Neuron (in vitro differentiated cells): ENCODE results near the gene MX1.

Experiments
- H2AFZ ChIP-seq: one replicate; pipeline ENCODE4 v1.6.1; 2013; ENCODE audit warnings: low read depth, mild to moderate bottlenecking, inconsistent platforms, low read length, moderate library complexity
- H3K27me3 ChIP-seq: one replicate; pipeline ENCODE4 v1.6.1; 2013; ENCODE audit warnings: low read length; ENCODE audit not compliant: insufficient read depth
- H3K36me3 ChIP-seq: one replicate; pipeline ENCODE4 v1.6.1; 2013; ENCODE audit warnings: low read length; ENCODE audit not compliant: insufficient read depth
- H3K4me1 ChIP-seq: one replicate; pipeline ENCODE4 v1.6.1; 2013; ENCODE audit warnings: low read length; ENCODE audit not compliant: insufficient read depth
- H3K4me3 ChIP-seq: 2 replicates; pipeline ENCODE4 v1.5.1; 2013; ENCODE audit warnings: mild to moderate bottlenecking, low read length, moderate library complexity
- H3K9me3 ChIP-seq: one replicate; pipeline ENCODE4 v1.6.1; 2013; ENCODE audit warnings: low read length

The MX1 gene

DNA sequence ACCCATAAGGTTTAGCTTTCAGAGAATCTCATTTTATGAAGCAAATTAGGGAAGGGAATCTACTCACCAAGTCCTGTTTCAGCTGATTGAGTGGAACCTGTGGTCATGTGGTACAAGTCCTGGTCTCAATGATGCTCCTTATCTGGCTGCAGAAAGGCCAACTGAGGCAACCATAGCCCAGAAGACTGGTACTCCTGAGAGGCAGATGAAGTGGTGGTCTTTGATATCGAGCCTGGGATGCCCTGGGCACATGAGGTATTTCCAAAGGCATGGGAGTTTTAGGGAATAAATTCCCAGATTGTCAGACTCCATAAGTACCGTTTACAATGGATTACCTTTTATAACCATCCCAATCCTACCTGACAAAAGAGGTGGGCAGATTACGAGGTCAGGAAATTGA is 3.3 kb downstream of the MX1 start:
- H2AFZ ChIP-seq, result no peak overlapping the region
- peaks cover 10% of the 10 kb centered on the region for H3K27me3 ChIP-seq
- no peaks in the 10 kb centered on the region for H3K9me3 ChIP-seq
- no peaks in the 10 kb centered on the region for H3K36me3 ChIP-seq
- H3K4me3 ChIP-seq, result no peak overlapping the region
- no peaks in the 10 kb centered on the region for H3K4me1 ChIP-seq

DNA sequence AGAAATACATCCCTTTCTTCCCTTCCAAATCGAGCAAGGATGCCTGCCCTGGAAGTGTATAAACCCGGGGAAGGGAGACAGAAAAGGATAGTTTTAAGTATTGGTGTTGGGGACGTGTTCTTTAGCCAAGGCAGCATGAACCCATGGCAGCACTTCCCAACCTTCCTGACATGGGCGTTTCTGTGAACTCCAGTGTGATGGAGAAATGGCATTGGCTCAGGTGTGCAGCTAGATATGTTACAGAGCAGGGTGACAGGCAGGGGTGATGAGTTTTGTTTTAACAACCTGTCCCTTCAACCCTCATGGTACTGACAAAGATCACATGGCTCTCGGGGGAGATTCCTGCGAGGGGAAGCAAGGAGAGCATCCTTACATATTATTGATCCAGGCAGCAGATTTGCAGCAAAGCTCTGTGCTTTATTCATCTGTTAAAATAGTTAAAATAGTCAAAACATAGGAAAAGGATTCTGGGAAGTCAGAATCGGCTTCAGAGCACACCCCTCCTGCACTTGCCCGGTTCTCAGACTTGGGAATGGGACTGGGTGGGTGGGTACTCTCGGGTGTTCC is 4.0 kb downstream of the MX1 start:
- Histone ChIP-seq H3K4me1 (no peaks in the 10 kb centered on the region), H3K27me3 (peaks cover 10% of the 10 kb centered on the region), H2AFZ (no peak overlapping the region), H3K4me3 (no peak overlapping the region), H3K9me3 (no peaks in the 10 kb centered on the region), H3K36me3 (no peaks in the 10 kb centered on the region)

DNA sequence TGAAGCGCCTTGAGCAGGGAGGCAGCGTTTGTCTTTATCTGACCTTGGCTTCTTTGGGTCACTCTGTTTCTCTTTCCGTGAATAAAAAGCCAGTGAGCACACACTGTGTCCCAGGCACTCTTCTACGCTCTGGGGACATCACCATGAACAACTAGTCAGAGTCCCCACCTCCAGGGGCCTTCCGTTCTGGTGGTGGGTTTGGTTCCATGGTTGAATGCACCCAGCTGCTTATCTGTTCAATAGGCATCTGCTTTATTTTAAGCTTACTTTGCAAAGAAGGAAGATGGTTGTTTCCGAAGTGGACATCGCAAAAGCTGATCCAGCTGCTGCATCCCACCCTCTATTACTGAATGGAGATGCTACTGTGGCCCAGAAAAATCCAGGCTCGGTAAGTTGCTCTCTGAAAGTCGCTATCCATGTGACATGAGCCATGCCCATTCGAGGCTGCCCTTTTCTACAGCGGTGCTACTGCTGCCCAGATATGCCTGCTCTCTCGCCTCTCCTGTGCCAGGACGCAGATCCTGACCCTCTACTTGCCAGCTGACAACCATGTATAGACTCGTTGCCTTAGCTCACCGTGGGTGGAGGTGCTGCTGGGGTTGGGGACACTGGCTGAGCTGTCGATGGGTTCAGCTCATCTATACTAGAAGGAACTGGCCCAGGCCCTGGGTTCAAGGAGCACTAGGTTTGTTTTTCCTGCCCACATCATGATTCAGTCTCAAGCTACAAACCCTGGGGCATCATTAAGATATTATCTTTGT is 5.9 kb downstream of the MX1 start:
- no peak overlapping the region for H2AFZ ChIP-seq
- H3K36me3 ChIP-seq, result no peaks in the 10 kb centered on the region
- no peaks in the 10 kb centered on the region for H3K9me3 ChIP-seq
- no peak overlapping the region for H3K4me3 ChIP-seq
- peaks cover 2% of the 10 kb centered on the region for H3K27me3 ChIP-seq
- H3K4me1 ChIP-seq, result no peaks in the 10 kb centered on the region

DNA sequence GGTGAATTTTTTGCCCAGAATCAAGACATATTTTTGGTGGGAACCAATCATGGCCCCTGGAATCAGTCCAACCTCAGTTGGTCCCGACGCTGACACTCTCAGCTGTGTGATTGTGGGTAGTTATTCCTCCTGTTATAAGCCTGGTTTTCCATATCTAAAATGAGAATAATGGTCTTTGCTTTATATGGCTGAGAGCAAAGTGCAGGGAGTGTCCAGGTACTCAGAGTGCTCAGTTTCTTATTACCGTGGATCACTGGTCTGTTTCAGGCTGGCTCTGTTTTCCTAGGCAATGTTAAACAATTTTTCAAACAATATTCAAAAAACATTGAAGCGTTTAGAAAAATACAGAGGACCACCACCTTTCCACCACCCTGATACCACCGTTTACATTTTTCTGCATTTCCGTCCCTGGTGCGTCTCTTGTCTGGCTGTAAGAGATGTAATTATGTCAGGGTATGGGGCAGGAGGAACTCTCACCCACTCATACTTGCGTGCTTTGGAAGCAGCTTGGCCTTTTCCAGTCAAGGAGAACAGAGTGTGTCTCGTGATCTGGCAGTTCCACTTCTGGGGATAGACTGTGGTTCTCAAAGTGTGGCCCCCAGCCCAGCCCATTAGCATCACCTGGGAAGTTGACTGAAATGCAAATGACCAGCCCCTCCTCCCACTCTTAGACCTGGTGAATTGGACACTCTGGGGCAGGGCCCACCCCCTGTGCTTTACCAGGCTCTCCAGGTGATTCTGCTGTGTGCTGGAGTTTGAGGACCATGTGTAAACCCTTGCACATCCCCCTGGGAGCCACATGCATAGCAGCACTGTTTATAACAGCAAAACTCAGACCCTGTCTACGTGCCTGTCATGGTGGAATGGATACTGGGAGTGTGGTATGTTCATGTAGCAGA is 6.8 kb downstream of the MX1 start:
- Histone ChIP-seq H3K36me3 (no peaks in the 10 kb centered on the region), H2AFZ (no peak overlapping the region), H3K4me3 (no peak overlapping the region), H3K4me1 (no peaks in the 10 kb centered on the region), H3K9me3 (no peaks in the 10 kb centered on the region), H3K27me3 (no peaks in the 10 kb centered on the region)

DNA sequence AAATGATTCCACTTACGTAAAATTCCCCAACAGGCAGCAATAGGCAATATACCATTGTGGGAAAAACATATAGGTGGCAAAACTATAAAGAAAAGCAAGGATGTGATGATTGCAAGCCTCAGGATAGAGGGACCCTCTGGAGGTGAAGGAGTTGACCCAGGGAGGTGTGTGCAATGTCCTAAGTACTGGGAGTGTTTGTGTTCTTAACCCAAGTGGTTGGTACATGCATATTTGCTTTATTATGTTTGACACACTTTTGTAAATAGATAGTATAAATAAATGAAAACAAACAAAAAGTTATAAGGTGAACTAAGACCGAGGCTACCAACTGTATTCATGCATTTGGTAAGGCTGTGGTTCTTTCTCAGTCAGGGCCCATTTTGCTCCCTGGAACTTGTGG is 7.5 kb downstream of the MX1 start:
- Histone ChIP-seq H3K27me3 (no peaks in the 10 kb centered on the region), H3K4me1 (no peaks in the 10 kb centered on the region), H3K9me3 (no peaks in the 10 kb centered on the region)

DNA sequence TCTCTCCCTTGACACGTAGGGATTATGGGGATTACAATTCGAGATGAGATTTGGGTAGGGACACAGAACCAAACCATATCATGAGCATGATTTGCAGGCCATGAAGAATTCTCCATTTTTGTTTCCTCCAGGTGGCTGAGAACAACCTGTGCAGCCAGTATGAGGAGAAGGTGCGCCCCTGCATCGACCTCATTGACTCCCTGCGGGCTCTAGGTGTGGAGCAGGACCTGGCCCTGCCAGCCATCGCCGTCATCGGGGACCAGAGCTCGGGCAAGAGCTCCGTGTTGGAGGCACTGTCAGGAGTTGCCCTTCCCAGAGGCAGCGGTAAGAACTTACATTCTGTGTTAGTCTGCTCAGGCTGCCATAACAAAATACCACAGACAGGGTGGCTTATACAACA is 9.7 kb downstream of the MX1 start:
- Histone ChIP-seq H3K9me3 (no peaks in the 10 kb centered on the region), H3K27me3 (no peaks in the 10 kb centered on the region), H3K36me3 (no peaks in the 10 kb centered on the region), H3K4me3 (no peak overlapping the region), H3K4me1 (no peaks in the 10 kb centered on the region), H2AFZ (no peak overlapping the region)

More for the DNA sequence above, 7.5 kb downstream of the MX1 start:
- H2AFZ ChIP-seq, result no peak overlapping the region
- H3K4me3 ChIP-seq, result no peak overlapping the region
- no peaks in the 10 kb centered on the region for H3K36me3 ChIP-seq

DNA sequence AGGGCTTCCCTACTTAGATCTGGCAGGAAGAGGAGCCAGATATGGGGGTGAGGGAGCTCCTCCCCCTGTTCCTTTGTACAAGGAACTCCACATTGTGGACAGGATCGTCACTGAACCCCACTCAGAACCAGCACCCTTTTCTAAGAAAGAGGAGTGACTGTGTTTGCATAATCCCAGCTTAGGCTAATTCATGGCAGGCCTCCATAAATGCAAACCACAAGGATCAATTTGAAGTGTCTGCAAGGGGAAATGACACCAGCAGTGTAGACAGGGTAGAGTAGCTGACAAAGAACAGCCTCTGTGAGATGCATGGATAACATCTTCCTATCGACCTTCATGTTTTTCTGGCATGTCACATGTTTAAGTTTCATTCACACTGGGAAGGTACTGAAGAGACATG is 11.7 kb downstream of the MX1 start:
- Histone ChIP-seq H2AFZ (no peak overlapping the region), H3K4me1 (no peaks in the 10 kb centered on the region), H3K4me3 (no peak overlapping the region), H3K9me3 (no peaks in the 10 kb centered on the region), H3K27me3 (no peaks in the 10 kb centered on the region), H3K36me3 (no peaks in the 10 kb centered on the region)

DNA sequence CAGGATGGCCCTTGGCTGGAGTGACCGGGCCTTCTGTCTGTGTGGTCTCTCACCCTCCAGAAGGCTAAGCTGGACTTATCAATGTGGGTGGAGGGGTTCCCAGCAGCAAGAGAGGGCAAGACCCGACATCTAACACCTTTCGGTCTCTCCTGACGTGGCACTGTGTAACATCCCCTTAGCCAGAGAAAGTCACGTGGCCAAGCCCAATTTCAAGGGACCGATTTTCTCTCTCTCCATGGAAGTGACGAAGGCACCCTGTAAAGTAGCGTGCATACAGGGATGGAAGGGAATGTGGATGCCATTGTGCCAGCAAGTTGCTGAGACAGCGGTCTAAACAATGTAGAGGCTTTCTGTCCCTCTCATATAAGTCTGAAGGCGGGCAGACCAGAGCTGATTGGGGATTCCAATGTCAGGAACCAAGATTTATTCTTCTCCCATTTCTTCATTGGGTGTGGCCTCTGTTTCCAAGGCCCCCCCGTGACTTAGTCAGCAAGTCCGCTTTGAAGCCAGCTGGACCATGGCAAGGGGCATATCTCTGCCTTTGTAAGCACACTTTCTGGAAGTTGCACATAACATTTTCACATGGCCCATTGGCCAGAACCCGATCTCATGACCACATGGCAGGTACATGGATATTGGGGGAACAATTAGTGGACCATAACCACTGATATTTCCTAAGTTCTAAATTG is 12.5 kb downstream of the MX1 start:
- Histone ChIP-seq H2AFZ (no peak overlapping the region), H3K36me3 (no peaks in the 10 kb centered on the region), H3K4me1 (no peaks in the 10 kb centered on the region), H3K9me3 (no peaks in the 10 kb centered on the region), H3K4me3 (no peak overlapping the region), H3K27me3 (no peaks in the 10 kb centered on the region)

DNA sequence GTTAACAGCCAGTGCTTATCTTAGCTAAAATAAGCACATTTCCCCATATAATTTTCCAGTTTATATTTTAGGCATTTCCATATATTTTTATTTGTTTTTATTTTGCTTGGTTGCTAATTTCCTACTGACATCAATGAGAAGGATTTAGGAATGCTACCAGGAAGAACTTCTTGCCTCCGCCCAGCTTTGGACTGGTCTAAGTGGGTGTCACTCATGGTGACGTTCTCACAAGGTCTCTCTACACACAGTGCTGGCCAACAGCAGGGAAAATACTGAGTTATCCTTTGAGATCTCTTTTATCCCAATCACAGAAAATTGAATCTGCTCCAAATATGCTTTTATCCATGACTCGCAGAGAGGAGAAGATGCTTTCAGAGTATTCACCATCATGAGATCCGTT is 13.2 kb downstream of the MX1 start:
- Histone ChIP-seq H3K4me3 (no peak overlapping the region), H3K9me3 (no peaks in the 10 kb centered on the region), H3K4me1 (no peaks in the 10 kb centered on the region), H3K27me3 (no peaks in the 10 kb centered on the region), H2AFZ (no peak overlapping the region), H3K36me3 (no peaks in the 10 kb centered on the region)

DNA sequence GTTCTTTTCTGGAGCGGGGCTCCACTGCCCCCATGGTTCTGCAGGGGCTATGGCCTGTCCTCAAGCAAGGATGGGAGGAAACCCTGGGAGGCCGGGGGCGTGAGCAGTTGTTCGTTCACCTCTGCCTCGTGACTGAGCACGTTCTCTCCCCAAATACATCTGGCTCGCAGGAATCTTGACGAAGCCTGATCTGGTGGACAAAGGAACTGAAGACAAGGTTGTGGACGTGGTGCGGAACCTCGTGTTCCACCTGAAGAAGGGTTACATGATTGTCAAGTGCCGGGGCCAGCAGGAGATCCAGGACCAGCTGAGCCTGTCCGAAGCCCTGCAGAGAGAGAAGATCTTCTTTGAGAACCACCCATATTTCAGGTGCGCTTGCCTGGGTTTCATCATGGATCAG is 15.5 kb downstream of the MX1 start:
- Histone ChIP-seq H2AFZ (no peak overlapping the region), H3K27me3 (no peaks in the 10 kb centered on the region), H3K36me3 (no peaks in the 10 kb centered on the region), H3K4me3 (no peak overlapping the region), H3K4me1 (no peaks in the 10 kb centered on the region), H3K9me3 (no peaks in the 10 kb centered on the region)

DNA sequence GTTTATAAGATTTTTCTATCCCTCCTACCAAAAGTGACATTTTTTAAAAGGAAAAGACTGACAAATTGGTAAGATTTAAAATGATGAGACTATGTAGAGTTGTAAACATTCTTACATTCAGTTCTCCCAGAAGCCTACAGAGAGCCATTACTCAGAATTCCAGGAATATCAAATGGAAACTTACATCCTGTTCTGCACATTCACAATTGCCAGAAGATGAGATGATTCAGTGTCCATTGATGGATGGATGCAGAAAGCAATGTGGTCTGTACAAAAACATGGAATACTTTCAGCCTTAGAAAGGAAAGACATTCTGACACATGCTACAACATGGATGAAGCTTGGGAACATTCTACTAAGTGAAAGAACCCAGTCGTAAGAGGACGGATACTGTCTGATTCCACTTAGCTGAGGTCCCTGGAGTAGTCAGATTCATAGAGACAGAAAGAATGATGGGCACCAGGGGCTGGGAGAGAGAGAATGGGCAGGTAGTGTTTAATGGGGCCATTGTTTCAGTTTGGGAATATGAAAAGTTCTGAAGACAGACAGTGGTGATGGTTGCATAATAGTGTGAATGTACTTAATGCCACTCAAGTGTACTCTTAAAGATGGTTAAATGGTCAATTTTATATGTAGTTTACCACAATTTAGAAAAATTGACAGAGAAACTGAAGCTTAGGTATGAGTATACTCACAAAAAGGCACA is 16.6 kb downstream of the MX1 start:
- no peaks in the 10 kb centered on the region for H3K4me1 ChIP-seq

DNA sequence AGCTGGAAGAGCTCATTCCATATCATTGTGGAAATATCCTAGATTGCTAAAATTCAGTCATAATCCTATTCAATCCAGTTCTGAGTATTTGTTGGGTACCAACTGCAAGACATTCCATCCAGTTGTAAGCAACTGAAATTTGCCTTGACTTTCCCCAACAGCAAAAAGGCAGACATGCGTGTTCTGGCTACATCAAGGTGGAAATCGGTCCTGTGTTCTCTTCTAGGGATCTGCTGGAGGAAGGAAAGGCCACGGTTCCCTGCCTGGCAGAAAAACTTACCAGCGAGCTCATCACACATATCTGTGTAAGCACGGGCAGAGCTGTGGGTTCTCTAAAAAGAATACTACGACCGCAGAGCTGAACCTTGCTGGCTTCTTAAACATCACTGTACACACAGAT is 17.5 kb downstream of the MX1 start:
- Histone ChIP-seq H3K27me3 (no peaks in the 10 kb centered on the region), H3K9me3 (no peaks in the 10 kb centered on the region), H3K4me3 (no peak overlapping the region), H3K4me1 (no peaks in the 10 kb centered on the region), H3K36me3 (no peaks in the 10 kb centered on the region), H2AFZ (no peak overlapping the region)

More for the DNA sequence above, 16.6 kb downstream of the MX1 start:
- Histone ChIP-seq H3K9me3 (no peaks in the 10 kb centered on the region), H2AFZ (no peak overlapping the region), H3K4me3 (no peak overlapping the region), H3K27me3 (no peaks in the 10 kb centered on the region), H3K36me3 (no peaks in the 10 kb centered on the region)
